Measurements from ENCODE around the gene IL1A. TPM values are rescaled to one million over a fixed set of nuclear protein-coding genes. Genes with fewer than 3 reads are reported as not detected.

Gene IL1A
- total RNA-seq, 4 donors from 2014 or later = 0.13 TPM; not detected in 3

DNA sequence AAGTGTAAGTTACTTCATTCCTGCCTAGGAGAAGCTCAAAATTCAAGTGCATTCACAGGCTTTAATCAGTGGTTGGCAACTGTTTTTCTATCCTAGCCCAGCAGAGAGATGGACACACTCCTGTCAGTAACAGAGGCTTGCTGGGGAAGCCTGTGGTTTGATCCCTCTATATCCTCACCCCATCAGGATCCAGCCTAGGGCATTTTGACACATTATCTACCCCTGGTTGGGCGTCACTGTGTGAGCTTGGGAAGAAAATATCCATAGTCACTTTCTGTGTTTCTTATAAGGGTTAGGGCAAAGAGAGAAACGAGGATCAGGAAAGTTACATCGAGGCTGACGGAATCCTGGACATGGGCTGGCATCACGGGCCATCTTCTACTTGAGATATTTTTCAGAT, 53.5 kb downstream of the IL1A start:
- no peak overlapping the region for H3K27ac ChIP-seq (replicated peaks in 1 of 4)
- DNase-seq (ENCODE audit: extremely low spot score) = peak; percentile 45
- no peak overlapping the region for H3K4me3 ChIP-seq
- WGBS = 84% methylated on average over 5 of the region's 5 CpGs
- H3K36me3 ChIP-seq = no peaks in the 10 kb centered on the region
- H3K4me1 ChIP-seq = peaks cover 0 to 18% (median 16%) of the 10 kb centered on the region in 4 donors
- no peaks in the 10 kb centered on the region for H3K9me3 ChIP-seq
- TF ChIP-seq EP300 (IDR thresholded peaks at IDR 0.05) = no peak
- TF ChIP-seq POLR2A (IDR thresholded peaks at IDR 0.05; ENCODE audit: low read depth) = no peak
- no peak for TF ChIP-seq CTCF (IDR thresholded peaks at IDR 0.05)
- no peak for TF ChIP-seq POLR2AphosphoS5 (IDR thresholded peaks at IDR 0.05)
- H3K27me3 ChIP-seq = peaks cover 0 to 18% (median 0%) of the 10 kb centered on the region in 4 donors
- intact Hi-C loops (cut with DNase I) = no loop called here

GRCh38 chr2:112730216-112730615, 54.1 kb downstream of the IL1A start:
- intact Hi-C loops (cut with DNase I) = no loop called here
- WGBS = 82% methylated on average over 8 of the region's 8 CpGs
- H3K36me3 ChIP-seq = no peaks in the 10 kb centered on the region
- TF ChIP-seq EP300 (IDR thresholded peaks at IDR 0.05) = no peak
- TF ChIP-seq CTCF (IDR thresholded peaks at IDR 0.05) = no peak
- no peak for TF ChIP-seq POLR2AphosphoS5 (IDR thresholded peaks at IDR 0.05)
- TF ChIP-seq POLR2A (IDR thresholded peaks at IDR 0.05; ENCODE audit: low read depth) = no peak
- H3K4me3 ChIP-seq = no peak overlapping the region
- H3K27ac ChIP-seq (replicated peaks in 1 of 4) = no peak overlapping the region
- H3K9me3 ChIP-seq = no peaks in the 10 kb centered on the region
- H3K4me1 ChIP-seq = peaks cover 0 to 18% (median 16%) of the 10 kb centered on the region in 4 donors
- peaks cover 0 to 18% (median 0%) of the 10 kb centered on the region in 4 donors for H3K27me3 ChIP-seq
- DNase-seq (ENCODE audit: extremely low spot score) = peak; percentile 64

DNA sequence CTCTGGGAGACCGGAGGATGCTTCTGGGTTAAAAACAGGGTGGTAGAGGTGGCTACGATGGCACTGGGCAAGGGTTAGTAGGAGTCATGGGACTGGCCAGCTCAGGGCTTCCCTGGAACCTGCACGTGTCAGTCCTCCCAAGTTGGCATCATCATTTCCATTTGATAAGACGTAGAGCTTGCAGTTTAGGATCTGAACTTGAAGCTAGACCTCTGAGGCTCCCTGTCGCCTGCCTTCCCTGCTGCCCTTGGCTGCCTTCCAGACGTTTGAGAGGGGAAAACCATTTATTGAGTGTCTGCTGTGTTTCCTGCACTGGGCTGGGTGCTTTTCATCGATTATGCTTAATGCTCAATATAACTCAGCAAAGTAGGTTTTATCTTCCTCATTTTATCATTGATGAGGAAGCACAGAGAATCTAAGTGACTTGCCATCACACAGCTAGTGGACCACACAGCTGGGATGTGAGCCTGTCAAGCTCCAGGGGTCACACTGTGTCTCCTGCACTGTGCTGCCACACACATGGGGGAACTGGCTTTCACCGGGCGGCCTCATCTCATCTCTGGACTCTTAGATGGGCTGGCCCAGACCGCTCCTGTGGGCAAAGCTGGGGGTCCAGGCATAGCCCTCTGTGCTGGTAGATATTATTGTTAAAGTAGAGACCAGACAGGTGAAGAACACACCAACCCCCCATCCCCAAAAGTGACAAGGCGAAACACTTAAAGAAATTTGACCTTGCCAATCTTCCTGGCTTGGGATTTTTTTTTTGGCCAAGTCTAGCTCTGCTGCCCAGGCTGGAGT, 55.7 kb downstream of the IL1A start:
- no peak for TF ChIP-seq EP300 (IDR thresholded peaks at IDR 0.05)
- no peak for TF ChIP-seq POLR2A (IDR thresholded peaks at IDR 0.05; ENCODE audit: low read depth)
- TF ChIP-seq POLR2AphosphoS5 (IDR thresholded peaks at IDR 0.05) = no peak
- no peak for TF ChIP-seq CTCF (IDR thresholded peaks at IDR 0.05)
- no peak overlapping the region for H3K4me3 ChIP-seq
- intact Hi-C loops (cut with DNase I) = loop anchor here (5.0 kb wide), 1 partner anchor 246 kb away; the partner anchor contains the start of gene TTL
- WGBS = 66% methylated on average over 6 of the region's 11 CpGs
- no peak overlapping the region for H3K27ac ChIP-seq (replicated peaks in 1 of 4)
- H3K27me3 ChIP-seq = peaks cover 0 to 18% (median 0%) of the 10 kb centered on the region in 4 donors
- H3K36me3 ChIP-seq = no peaks in the 10 kb centered on the region
- peak; percentile 85 for DNase-seq (ENCODE audit: extremely low spot score)
- no peaks in the 10 kb centered on the region for H3K9me3 ChIP-seq
- H3K4me1 ChIP-seq = peaks cover 0 to 12% (median 10%) of the 10 kb centered on the region in 4 donors

DNA sequence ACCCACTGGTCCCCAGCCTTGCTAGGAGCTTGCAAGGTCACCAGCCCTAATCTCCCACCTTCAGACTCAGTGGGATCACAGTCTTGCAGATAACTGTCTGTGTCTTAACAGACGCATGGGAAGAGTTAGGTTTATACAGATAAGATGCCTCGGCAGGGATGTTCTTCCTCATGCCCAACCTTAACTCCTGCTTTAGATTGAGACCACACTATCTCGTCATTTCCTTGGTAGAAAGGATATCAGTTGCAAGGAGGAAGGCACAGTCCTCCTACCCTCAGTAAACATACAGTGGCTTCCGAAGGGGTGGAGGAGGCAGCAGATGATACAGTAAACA, 56.3 kb downstream of the IL1A start:
- H3K36me3 ChIP-seq = no peaks in the 10 kb centered on the region
- WGBS = 89% methylated on average over 3 of the region's 4 CpGs
- peaks cover 0 to 18% (median 0%) of the 10 kb centered on the region in 4 donors for H3K27me3 ChIP-seq
- peaks cover 0 to 8% (median 6%) of the 10 kb centered on the region in 4 donors for H3K4me1 ChIP-seq
- DNase-seq (ENCODE audit: extremely low spot score) = no peak
- intact Hi-C loops (cut with DNase I) = loop anchor here (5.0 kb wide), 1 partner anchor 246 kb away; the partner anchor contains the start of gene TTL
- no peaks in the 10 kb centered on the region for H3K9me3 ChIP-seq
- TF ChIP-seq EP300 (IDR thresholded peaks at IDR 0.05) (no peak), POLR2A (IDR thresholded peaks at IDR 0.05; ENCODE audit: low read depth) (no peak), CTCF (IDR thresholded peaks at IDR 0.05) (no peak), POLR2AphosphoS5 (IDR thresholded peaks at IDR 0.05) (no peak)
- no peak overlapping the region for H3K4me3 ChIP-seq
- H3K27ac ChIP-seq (replicated peaks in 1 of 4) = no peak overlapping the region

Data from esophagus muscularis mucosa (tissue), 4 donors.